ENCODE results near the gene ATRN. TPM values are rescaled to one million over a fixed set of nuclear protein-coding genes. Genes with fewer than 3 reads are reported as not detected.
"Not testable (repeated sequence)": the region's sequence is repeated elsewhere in the genome, so short reads cannot be mapped to it uniquely, and the experiment has no call there.

ATRN gene
- total RNA-seq, 1 donor from 2014 or later = 34.3 TPM

GRCh38 chr20:3606021-3606420 is 135.2 kb downstream of the ATRN start:
- intact Hi-C loops (cut with micrococcal nuclease) = no loop called here
- ATAC-seq (no peak), DNase-seq (no peak)

GRCh38 chr20:3611901-3612300 is 141.1 kb downstream of the ATRN start:
- DNase-seq (no peak), ATAC-seq (no peak)
- intact Hi-C loops (cut with micrococcal nuclease) = no loop called here

- ATAC-seq (no peak), DNase-seq (no peak)
- intact Hi-C loops (cut with micrococcal nuclease) = no loop called here
Measured at GRCh38 chr20:3612795-3613572, 142.2 kb downstream of the ATRN start.

- ATAC-seq = no peak
- intact Hi-C loops (cut with micrococcal nuclease) = no loop called here
- no peak for DNase-seq
Measured at GRCh38 chr20:3613821-3614440, 143.1 kb downstream of the ATRN start.

- no peak for ATAC-seq
- DNase-seq = no peak
- intact Hi-C loops (cut with micrococcal nuclease) = no loop called here
Measured at GRCh38 chr20:3614466-3614865, 143.6 kb downstream of the ATRN start.

- intact Hi-C loops (cut with micrococcal nuclease); DNase-seq; ATAC-seq: not testable (repeated sequence)
Measured at GRCh38 chr20:3615171-3615840, 144.5 kb downstream of the ATRN start.

GRCh38 chr20:3616250-3616649 is 145.4 kb downstream of the ATRN start:
- ATAC-seq = peak; percentile 91
- intact Hi-C loops (cut with micrococcal nuclease) = no loop called here
- DNase-seq = peak; percentile 69

- ATAC-seq = no peak
- intact Hi-C loops (cut with micrococcal nuclease) = no loop called here
Measured at GRCh38 chr20:3621111-3621510, 150.3 kb downstream of the ATRN start.

GRCh38 chr20:3622406-3622805 is 151.6 kb downstream of the ATRN start:
- intact Hi-C loops (cut with micrococcal nuclease) = no loop called here
- no peak for DNase-seq
- no peak for ATAC-seq

More at GRCh38 chr20:3621111-3621510, 150.3 kb downstream of the ATRN start:
- no peak for DNase-seq

- intact Hi-C loops (cut with micrococcal nuclease) = no loop called here
- no peak for DNase-seq
- ATAC-seq = no peak
Measured at GRCh38 chr20:3627476-3627875, 156.7 kb downstream of the ATRN start.

- DNase-seq (no peak), ATAC-seq (no peak)
- intact Hi-C loops (cut with micrococcal nuclease) = no loop called here
Measured at GRCh38 chr20:3628502-3629314, 157.9 kb downstream of the ATRN start.

GRCh38 chr20:3629893-3630292 is 159.1 kb downstream of the ATRN start:
- intact Hi-C loops (cut with micrococcal nuclease) = no loop called here
- no peak for ATAC-seq
- no peak for DNase-seq

- DNase-seq (no peak), ATAC-seq (peak; percentile 61)
- intact Hi-C loops (cut with micrococcal nuclease) = no loop called here
Measured at GRCh38 chr20:3630429-3630828, 159.6 kb downstream of the ATRN start.

GRCh38 chr20:3631534-3631933 is 160.7 kb downstream of the ATRN start:
- no peak for DNase-seq

GRCh38 chr20:3632311-3633004 is 161.6 kb downstream of the ATRN start:
- DNase-seq (no peak), ATAC-seq (no peak)
- intact Hi-C loops (cut with micrococcal nuclease) = no loop called here

More at GRCh38 chr20:3631534-3631933, 160.7 kb downstream of the ATRN start:
- ATAC-seq = peak; percentile 29
- intact Hi-C loops (cut with micrococcal nuclease) = no loop called here

GRCh38 chr20:3633913-3634478 is 163.2 kb downstream of the ATRN start:
- intact Hi-C loops (cut with micrococcal nuclease) = no loop called here
- no peak for DNase-seq
- no peak for ATAC-seq

- DNase-seq = no peak
- ATAC-seq = no peak
- intact Hi-C loops (cut with micrococcal nuclease) = no loop called here
Measured at GRCh38 chr20:3635346-3635745, 164.5 kb downstream of the ATRN start.

- DNase-seq = no peak
- ATAC-seq = no peak
- intact Hi-C loops (cut with micrococcal nuclease) = no loop called here
Measured at GRCh38 chr20:3640259-3640658, 169.4 kb downstream of the ATRN start.
